ENCODE results near the gene INSR.
A peak's percentile ranks its signal among the peaks of the same experiment; 100 is the strongest.

Gene INSR

DNA sequence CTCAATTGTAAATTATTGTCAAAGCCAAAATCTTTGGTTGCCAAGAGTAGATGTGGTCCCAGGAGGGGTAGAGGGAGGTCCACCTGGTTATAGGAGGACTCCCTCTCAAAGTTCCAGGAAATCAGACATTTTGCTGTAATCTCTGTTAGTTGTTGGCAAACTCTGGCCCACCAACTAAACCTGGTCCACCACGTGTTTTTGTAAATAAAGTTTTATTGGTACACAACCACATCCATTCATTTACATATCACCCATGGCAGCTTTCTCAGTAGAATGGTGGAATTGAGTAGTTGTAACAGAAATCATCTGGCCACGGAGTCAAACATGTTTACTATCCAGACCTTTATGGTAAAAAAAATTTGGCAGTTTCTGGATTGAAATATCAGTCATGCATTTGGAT is 154.1 kb downstream of the INSR start:
- ATAC-seq, result no peak
- DNase-seq, result no peak

DNA sequence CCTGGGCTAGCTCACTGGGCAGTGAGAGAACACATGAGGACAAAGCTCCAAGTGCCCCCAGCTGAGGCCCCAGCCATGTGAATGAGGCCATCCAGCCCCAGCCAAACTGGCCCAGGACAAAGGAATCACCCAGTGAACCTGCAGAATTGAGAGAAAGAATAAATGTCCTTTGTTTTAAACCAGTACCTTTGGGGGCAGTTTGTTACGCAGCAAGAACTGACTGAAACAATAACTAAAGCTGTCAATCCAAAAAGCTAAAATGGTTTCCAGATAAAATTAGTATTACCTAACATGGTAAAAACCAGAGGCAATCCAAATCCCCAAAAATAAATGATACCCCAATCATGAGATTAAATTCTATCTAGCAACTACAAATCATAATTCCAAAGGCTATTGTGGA is 155.1 kb downstream of the INSR start:
- no peak for DNase-seq
- no peak for ATAC-seq

DNA sequence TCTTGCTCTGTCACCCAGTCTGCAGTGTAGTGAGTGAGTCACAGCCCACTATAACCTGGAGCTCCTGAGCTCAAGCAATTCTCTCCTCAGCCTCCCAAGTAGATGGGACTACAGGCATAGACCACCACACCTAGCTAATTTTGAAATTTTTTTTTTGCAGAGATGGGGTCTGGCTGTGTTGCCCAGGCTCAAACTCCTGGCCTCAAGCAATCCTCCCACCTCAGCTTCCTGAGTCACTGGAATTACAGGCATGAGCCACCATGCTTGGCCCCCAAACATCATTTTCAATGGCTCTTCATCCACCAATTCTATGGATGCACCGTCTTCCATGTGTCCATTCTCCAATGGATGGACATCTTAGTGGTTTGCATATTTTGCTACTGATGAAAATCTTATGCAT is 155.8 kb downstream of the INSR start:
- ATAC-seq, result no peak
- no peak for DNase-seq

DNA sequence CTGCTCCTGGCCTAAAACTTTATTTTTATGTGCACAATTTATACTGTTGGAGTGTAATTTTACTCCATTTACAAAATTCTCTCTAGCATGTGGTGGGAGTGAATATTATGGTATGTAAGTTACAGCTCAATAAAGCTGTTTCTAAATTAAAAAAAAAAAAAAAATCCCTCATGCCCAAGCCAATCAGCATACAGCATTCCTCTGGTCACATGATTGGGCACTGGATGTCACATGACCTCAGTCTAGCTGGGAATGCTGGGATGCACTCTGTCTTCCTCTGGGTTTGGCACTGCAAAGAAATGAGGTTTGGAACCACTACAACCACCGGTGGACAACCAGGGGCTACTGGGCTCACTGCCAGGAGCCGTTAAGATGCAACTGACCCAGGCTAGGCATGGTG is 157.1 kb downstream of the INSR start:
- ATAC-seq (no peak), DNase-seq (no peak)

DNA sequence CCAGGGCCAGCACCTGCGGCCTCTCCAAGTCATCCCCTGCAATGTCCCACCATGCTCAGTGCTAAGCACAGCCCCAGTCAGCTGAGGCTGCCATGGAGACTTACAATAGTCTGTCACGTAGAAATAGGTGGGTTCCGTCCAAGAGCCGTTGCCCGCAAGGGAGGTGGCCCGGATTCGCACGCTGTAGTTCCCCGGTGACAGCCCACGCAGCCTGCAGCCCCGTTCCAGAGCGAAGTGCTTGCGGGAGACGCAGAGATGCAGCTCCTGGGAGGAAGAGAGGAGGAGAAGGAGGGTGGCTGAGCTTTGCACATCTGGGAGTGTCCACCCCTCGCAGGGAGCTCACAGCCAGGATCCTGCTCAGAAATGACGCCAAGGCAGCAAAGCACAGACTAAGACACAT is 162.2 kb downstream of the INSR start:
- ATAC-seq (no peak), DNase-seq (no peak)

DNA sequence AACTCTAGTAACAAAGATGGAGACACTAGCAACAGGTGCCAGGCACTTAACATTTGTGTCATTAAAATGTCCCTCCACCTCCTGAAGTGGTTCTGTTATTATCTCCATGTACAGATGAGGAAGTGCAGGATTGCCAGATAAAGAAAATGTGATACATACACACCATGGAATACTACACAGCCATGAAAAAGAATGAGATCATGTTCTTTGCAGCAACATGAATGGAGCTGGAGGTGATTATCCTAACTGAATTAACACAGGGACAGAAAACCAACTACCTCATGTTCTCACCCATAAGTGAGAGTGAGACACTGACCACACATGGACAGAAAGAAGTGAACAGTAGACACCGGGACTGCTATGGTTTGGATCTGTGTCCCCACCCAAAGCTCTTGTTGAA is 164.2 kb downstream of the INSR start:
- ATAC-seq, result no peak
- DNase-seq, result no peak

DNA sequence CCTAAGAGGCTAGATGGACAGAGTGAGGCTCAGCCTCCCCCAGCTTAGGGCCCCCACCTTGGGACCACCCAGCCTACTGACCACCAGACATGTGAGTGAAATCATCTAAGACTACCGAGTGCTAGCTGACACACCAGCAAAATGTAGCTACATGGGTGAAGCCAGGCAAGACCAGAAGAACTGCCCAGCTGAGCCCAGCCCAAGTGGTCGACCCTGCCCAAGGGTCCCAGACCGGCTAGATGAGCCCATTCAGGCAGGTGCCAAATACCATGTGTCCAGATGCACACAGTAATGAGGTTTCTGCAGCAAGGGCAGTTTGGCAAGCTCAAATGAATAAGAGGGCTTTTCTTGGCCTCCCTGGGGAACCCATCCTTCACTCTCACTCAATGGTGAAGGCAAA is 168.1 kb downstream of the INSR start:
- no peak for DNase-seq
- ATAC-seq, result no peak

DNA sequence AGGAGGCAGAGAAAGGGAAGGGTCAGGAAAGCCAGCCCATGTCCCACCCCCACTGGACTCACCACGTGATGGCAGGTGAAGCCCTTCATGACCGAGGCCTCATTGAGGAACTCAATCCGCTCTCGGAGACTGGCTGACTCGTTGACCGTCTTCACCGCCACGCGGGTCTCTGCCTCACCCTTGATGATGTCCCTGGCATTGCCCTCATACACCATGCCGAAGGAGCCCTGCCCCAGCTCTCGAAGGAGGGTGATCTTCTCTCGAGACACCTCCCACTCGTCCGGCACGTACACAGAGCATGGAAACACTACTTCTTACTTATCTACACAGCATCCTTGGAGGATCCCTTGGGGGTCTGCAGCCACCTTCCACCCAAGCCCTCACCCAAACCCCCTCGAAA is 169.0 kb downstream of the INSR start:
- no peak for ATAC-seq
- DNase-seq, result no peak

DNA sequence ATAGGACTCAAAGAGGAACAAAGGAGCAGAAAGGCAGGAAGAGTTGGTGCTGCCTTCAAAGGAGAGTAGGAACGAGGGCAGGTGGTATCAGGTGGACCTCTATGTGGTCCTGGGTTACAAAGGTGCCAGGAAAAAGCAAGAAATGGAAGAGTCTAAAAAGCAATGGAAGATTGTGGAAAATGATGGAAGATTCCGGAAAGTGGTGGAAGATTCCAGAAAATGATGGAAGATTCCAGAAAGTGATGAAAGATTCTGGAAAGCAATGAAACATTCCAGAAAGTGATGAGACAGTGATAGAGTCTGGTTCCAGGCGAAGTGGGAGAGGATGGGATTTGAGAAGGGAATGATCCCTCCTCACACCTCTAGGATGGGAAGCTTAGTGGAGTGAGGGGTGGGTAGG is 169.4 kb downstream of the INSR start:
- ATAC-seq (no peak), DNase-seq (no peak)

DNA sequence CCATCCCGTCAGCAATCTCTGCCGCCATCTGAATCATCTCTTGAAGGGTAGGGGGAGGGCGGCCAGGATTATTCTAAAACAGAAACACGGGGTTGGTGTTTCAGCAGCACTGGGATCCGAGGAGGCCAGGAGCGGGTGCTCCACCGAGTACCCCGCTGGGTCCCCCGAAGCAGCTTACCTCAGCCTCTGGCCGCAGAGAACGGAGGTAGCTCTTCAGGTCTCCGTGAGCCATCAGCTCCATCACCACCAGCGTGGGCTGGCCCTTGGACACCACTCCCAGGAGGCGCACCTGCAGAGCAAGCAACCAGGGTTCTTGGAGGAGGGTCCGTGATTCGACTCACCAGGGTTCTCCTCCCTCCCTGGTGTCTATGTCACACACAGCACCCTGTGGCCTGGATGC is 171.5 kb downstream of the INSR start:
- ATAC-seq (no peak), DNase-seq (no peak)

DNA sequence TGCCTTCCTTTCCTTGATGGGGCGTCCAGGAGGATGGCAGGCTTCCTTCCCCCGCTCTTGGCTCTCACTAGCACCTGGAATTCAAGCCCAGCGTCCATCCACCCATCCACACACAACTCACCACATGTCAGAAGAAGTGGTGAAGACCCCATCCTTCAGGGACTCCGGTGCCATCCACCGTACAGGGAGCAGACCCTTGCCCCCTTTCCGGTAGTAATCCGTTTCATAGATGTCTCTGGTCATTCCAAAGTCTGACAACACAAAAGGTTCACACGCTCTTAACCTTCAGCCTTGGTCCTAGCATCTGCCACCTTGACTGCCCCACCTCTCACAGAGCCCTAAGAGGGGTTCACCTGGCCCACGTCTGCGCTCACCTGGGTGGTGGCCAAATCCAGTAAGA is 173.7 kb downstream of the INSR start:
- ATAC-seq, result no peak
- no peak for DNase-seq

DNA sequence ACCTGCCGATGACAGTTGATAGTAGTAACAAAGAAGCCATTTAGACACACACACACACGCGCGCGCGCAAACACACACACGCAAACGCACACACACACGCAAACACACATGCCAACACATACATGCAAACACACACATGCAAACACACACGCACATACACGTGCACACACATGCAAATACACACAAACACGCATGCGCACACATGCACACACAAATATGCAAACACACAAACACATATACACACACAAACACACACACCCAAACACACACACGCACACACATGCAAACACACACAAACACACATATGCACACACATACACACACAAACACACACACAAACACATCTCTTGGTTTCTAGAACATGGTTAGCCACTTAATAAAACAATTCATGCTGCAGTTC is 174.6 kb downstream of the INSR start:
- ATAC-seq (no peak), DNase-seq (no peak)

DNA sequence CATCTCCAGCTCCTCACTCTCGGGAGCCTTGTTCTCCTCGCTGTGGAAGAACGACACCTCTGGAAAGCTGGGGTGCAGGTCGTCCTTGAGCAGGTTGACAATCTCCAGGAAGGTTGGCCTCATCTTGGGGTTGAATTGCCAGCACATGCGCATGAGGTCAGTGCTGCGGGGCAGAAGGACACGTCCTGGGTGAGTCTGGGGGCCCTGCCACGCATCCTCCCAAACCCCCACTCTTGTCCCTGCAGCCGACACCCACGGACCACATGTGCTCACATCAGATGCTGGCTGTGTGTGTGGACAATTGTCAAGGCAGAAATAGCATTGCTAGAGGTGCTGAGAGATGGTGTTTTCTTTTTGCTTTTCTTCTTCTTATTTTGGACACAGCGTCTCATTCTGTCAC is 177.0 kb downstream of the INSR start:
- DNase-seq (no peak), ATAC-seq (no peak)

DNA sequence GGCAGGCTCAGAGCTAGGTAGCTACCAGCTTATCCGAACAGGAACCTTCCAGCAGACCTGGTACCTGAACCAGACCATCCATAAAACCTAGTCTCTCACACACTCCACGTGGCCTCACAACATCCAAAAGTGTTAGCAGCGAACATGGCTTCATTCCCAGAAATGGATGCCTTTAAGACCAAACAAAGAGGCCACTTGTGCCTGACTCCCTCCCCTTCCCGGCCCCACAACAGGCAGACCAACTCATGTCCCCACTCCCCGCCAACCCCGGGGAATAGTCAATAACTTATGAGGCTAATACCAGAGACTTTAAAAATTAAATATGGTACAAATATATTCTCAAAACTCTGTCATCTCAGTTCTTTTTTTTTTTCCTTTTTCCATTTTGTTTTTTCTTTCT is 178.5 kb downstream of the INSR start:
- DNase-seq (no peak), ATAC-seq (no peak)

DNA sequence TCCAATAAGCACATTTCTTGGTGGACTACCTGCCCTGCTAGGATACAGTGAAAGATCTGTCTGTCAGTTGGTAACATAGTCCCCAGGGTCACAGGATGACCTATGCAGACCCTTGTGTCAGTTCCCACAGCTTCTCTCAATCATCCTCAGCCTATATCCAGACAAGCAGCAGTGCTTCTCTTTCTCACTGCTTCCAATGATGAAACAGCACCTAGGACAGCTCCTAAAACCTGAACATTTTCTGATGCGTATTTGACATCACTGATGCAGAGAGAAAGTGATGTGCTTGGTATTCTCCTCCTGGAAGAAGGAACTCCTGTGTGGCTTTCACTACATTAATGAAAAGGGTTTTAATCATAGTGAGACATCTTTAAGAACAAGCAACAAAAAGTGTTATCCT is 181.0 kb downstream of the INSR start:
- ATAC-seq, result no peak
- no peak for DNase-seq

DNA sequence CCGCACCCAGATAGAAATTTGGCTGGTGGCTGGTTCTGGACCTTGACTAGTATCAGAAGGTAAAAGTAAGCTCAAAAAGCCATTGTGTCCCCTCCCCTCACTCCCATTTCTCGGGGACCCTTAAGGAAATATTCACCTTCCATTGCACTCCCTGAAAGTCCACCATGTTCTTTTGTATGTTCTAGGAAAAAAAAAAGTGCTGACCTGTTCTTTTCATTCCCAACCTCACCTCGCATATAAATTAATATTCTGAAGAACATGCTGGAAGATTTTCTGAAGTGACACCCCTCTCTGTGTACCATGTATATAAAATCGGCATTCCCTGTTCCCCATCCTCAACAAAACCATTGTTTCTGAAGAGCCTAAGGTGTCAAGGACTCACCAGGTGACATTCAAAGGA is 181.5 kb downstream of the INSR start:
- no peak for DNase-seq
- ATAC-seq, result no peak

DNA sequence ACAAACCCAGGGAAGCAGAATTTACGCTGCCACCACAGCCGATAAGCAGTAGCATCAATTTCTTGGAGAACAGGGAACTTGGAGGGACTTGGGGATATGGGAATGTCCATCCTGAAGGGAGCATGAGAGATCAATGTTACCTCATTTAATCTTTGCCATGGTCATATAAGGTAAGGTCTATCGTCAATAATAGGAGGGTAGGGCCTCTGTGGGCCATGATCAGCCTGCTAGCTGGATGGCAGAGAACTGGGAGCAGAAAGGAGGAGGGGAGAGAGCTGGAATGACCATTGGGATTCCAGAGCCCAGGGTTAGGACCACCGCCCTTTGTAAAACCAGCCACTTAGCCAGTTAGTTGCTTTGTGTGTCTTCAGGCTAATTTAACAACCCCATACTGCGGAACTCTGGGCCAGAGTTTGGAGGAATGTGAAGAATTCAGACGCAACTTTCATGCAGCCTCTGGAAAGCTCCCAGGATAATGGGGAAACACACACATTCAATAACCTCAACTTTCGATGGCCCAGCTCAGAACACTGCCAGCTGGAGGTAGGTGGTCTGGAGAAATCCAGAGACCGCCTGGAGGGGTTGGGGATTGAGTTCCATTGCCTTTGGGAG is 184.4 kb downstream of the INSR start:
- DNase-seq, result no peak

DNA sequence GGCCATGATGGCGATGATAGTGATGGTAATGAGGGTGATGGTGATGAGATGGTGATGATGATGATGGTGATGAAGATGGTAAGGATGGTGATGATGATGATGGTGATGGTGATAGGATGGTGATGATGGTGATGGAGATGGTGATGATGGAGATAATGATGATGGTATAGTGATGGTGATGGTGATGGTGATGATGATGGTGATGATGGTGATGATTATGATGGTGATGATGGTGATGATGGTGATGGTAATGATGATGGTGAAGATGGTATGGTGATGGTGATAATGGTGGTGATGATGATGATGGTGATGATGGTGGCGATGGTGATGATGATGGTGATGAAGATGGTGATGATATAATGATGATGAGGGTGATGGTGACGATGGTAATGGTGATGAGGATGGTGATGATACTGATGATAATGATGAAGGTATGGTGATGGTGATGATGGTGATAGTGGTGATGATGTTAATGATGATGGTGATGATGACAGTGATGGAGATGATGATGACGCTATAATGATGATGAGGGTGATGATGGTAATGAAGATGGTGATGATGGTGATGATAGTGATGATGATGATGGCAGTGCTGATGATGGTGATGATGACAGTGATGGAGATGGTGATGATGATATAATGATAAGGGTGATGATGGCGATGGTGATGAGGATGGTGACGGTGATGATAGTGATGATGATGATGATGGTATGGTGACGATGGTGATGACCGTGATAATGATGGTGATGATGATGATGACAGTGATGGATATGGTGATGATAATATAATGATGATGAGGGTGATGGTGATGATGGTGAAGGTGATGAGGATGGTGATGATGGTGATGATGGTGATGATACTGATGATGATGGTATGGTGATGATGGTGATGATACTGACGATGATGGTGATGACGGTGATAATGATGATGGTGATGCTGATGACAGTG is 187.2 kb downstream of the INSR start:
- no peak for ATAC-seq
- DNase-seq, result no peak

More for the DNA sequence above, 184.4 kb downstream of the INSR start:
- no peak for ATAC-seq

DNA sequence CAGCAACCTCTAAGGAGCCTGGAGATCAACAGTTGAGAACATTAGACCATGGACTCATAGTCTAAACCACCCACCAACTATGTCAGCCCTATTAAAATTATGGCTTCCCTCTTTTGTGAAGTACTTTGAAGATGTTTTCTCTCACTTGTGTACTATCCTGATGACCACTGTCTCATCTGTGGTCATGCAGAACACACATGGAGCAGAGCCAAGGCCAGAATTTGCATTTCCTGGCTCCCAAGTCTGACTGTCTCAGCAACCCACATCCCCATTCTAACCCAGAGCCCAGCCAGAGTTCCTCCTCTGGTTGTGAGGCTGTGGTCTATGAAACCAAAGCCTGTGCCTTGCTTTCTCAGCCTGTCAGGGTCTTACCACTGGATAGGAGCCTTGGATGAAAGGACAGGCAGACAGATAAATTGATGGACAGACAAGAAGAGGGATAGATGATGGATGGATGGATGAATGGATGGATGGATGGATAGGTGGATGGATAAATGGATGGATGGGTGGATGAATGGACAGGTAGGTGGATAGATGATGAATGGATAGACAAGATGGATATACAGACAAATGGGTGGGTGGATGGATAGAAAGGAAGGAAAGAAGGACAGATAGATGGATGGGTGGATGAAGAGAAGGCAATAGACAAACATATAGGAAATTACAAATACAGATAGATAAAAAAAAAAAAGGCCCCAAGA is 189.3 kb downstream of the INSR start:
- no peak for DNase-seq
- ATAC-seq, result no peak

DNA sequence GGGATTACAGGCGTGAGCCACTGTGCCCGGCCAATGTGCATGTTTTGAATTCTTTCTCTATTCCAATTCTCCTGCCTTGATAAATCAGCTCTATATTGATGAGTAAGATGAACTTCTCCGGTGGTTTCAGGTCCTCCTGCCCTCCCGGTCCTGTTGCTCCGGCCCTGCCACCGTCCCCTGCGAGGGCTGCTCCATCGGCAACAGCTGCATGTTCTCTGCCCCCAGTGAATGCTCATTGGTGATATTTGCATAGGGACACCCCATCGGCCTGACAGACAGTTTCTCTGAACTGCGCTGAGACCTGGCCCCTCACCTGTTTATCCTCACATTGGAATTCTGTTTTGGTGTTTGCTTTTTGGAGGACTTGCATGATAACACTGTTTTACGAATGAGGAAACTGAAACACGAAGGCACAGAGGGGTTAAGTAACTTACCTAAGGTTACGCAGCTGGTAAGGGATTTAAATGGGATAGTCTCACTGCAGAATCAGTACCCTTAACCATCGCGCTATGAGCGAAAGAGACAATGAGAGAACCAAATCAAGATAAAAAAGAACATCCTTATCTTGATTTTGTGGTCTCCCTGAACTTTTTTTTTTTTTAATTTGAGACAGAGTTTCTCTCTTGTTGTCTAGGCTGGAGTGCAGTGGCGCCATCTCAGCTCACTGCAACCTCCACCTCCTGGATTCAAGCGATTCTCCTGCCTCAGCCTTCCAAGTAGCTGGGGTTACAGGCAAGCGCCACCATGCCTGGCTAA is 192.5 kb downstream of the INSR start:
- ATAC-seq (no peak), DNase-seq (no peak)

DNA sequence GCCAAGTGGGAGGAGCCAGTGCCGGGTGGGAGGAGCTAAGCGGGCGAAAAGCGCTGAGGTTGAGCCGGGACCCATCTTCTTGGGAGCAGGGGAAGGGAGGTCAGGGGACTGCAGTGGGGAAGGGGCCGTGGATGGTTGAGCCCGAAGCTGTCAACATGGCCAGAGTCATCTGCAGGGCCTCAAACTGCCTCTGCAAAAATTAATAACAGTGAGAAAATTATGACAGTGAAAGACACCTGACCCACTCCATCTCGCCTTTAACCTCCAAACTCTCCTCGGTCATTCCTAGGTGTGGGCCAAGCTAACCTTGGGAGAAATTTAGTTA is 194.7 kb downstream of the INSR start:
- peak; percentile 90 for DNase-seq
- ATAC-seq, result no peak

DNA sequence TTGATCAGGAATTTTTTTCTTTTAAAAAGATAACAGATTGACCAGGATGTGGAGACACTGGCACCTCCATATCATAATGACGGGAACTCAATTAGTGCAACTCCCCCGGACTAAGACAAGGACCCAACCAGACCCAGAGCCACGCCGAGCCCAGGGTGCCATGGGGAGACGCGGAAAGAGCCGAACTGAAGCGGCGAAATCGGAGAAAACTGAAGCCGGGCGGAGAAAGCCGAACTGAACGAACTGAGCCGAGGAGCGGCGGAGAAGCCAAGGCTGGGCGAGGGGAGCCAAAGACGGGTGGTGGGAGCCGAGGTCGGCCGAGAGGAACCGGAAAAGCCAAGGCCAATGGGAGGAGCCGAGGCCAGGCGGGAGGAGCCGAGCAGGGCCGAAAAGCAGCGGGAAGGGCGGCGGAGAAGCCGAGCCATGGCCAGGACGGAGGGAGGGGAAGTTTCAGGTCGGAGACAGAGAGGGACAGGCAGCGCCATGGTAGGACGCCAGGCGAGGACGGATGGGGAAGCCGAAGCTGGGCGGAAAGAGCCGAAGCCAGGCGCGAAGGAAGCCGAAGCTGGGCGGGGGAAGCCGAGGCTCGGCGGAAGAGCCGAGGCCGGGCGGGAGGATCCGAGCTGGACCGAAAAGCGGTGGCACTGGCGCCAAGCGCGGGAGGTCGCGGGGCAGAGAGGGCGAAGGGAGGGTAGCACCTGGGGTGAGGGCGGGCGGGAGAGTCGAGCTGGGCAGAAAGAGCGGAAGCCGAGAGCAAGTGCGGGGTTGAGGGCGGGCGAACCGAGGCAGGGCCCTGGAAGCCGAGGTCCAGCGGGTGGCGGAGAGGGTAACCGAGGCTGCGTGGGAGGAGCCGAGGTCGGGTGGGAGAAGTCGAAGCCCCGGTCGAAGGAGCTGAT is 195.3 kb downstream of the INSR start:
- peak; percentile 88 for ATAC-seq

More for the DNA sequence above, 195.3 kb downstream of the INSR start:
- DNase-seq, result peak; percentile 90
